NCI-H82 (cell line): ENCODE data around the gene ZMAT5.

Source experiments
- DNase-seq: peaks from one replicate; lab custom pipeline; 2025; lab: John Stamatoyannopoulos, UW

ZMAT5 gene

DNA sequence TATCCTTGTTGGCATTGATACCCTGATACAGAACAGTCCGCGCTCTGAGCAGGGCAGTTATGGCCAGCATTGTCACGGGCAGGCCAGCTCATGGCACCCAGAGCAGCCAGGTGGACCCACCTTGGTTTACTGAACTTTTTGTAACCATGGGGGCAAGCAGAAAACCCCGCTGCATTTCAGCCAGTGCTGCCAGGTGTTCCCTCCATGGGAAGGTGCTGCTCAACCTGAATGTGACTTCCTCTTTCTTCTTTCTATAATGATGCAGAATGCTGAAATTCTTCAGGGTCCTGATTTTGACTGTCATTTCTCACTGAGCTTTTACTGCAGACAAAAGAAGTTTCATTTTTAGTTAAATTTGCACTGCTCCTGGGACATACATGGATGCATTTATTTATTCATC, 82.6 kb downstream of the ZMAT5 start:
- DNase-seq: no peak

DNA sequence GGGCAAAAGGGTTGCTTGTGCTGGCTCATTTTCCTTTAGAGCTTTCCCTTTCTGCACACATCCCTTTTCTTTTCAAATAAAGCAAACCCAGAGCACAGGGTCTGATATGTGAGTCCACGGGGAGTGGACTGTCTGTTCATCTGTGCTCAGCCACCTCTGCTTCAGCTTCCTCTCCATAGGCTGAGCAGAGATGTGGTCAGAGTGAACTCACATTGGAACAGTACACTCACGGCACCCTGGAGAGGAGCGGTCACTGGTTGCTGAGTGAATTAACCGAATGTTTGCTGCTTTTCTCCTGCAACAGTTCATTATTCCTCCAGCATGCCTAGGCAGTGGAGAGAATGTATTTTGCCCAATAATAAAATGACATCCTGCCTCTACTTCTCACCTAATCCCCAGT, 83.3 kb downstream of the ZMAT5 start:
- DNase-seq: no peak
